IMR-90 (cell line): Measurements from ENCODE around the gene BMP7. TPM values are rescaled to one million over a fixed set of nuclear protein-coding genes. Genes with fewer than 3 reads are reported as not detected.

Experiments
- ATAC-seq: fragments of 200-7000 bp; cut with Tn5 transposase; 2 replicates; pipeline ENCODE4 v1.9.1; 2020; ENCODE audit warnings: low read depth, mild to moderate bottlenecking, moderate library complexity
- BruUV-seq: library from RNA; stranded (reverse); fragments of 400-500 nt; replicated peaks from 2 replicates; lab custom pipeline; 2021; lab: Mats Ljungman, UMichigan
- CTCF ChIA-PET: fragments of 300-600 bp; formaldehyde crosslinking; extraction: SDS; loops from one replicate; lab custom pipeline; 2021; ENCODE audit warnings: antibody characterized with exemption; lab: Yijun Ruan, JAX
- POLR2A ChIA-PET: fragments of 300-600 bp; sonication (Branson Sonifier 250); formaldehyde crosslinking; loops from one replicate; lab custom pipeline; 2022; ENCODE audit warnings: antibody characterized with exemption; ENCODE audit not compliant: unreplicated experiment; lab: Charles Lee
- DNase-seq: peaks from one replicate; pipeline ENCODE4 v3.0.0; 2013
- H2AFZ ChIP-seq: replicated peaks from 2 replicates; pipeline ENCODE3; 2013; ENCODE audit warnings: low read length, mild to moderate bottlenecking; ENCODE audit not compliant: poor library complexity
- H2AK5ac ChIP-seq: 2 replicates; pipeline ENCODE4 v1.6.1; 2013; ENCODE audit warnings: low read depth, low read length, inconsistent platforms
- H2AK9ac ChIP-seq: replicated peaks from 2 replicates; pipeline ENCODE3; 2013; ENCODE audit warnings: mild to moderate bottlenecking, low read depth, low read length, moderate library complexity; ENCODE audit not compliant: poor library complexity
- H2BK120ac ChIP-seq: 2 replicates; pipeline ENCODE4 v1.6.1; 2013; ENCODE audit warnings: low read depth, low read length, inconsistent platforms
- H2BK15ac ChIP-seq: 3 replicates; pipeline ENCODE4 v1.6.1; 2013; ENCODE audit warnings: low read depth, low read length, inconsistent platforms
- H2BK20ac ChIP-seq: 2 replicates; pipeline ENCODE4 v1.6.1; 2013; ENCODE audit warnings: low read depth, mild to moderate bottlenecking, inconsistent platforms, low read length, moderate library complexity
- H2BK5ac ChIP-seq: 2 replicates; pipeline ENCODE4 v1.6.1; 2013; ENCODE audit warnings: mild to moderate bottlenecking, low read depth, low read length, inconsistent platforms; ENCODE audit not compliant: poor library complexity, severe bottlenecking
- H3K14ac ChIP-seq: replicated peaks from 2 replicates; pipeline ENCODE4 v1.6.1; 2013; ENCODE audit warnings: low read depth, low read length, inconsistent platforms
- H3K18ac ChIP-seq: 2 replicates; pipeline ENCODE4 v1.6.1; 2013; ENCODE audit warnings: low read depth, low read length, control low read depth
- H3K23ac ChIP-seq: 2 replicates; pipeline ENCODE4 v1.6.1; 2013; ENCODE audit warnings: low read depth, low read length, inconsistent platforms
- H3K27ac ChIP-seq: 2 replicates; pipeline ENCODE4 v1.5.1; 2013; ENCODE audit warnings: mild to moderate bottlenecking, control low read depth, low read length; ENCODE audit not compliant: insufficient read depth
- H3K27me3 ChIP-seq: 2 replicates; pipeline ENCODE4 v1.6.1; 2013; ENCODE audit warnings: low read length; ENCODE audit not compliant: control insufficient read depth, insufficient read depth
- H3K36me3 ChIP-seq: 2 replicates; pipeline ENCODE4 v1.6.1; 2013; ENCODE audit warnings: low read length, mixed read lengths; ENCODE audit not compliant: control insufficient read depth, insufficient read depth
- H3K4ac ChIP-seq: 2 replicates; pipeline ENCODE4 v1.6.1; 2013; ENCODE audit warnings: low read depth, low read length, inconsistent platforms
- H3K4me1 ChIP-seq: 2 replicates; pipeline ENCODE4 v1.6.1; 2013; ENCODE audit warnings: low read length, mixed read lengths; ENCODE audit not compliant: control insufficient read depth, insufficient read depth
- H3K4me2 ChIP-seq: 2 replicates; pipeline ENCODE4 v1.6.1; 2013; ENCODE audit warnings: low read depth, mild to moderate bottlenecking, control low read depth, low read length, moderate library complexity
- H3K4me3 ChIP-seq: 2 replicates; pipeline ENCODE4 v1.5.1; 2013; ENCODE audit warnings: low read depth, mild to moderate bottlenecking, control low read depth, low read length, moderate library complexity; ENCODE audit not compliant: insufficient read depth
- H3K56ac ChIP-seq: 2 replicates; pipeline ENCODE4 v1.6.1; 2013; ENCODE audit warnings: low read length, inconsistent platforms; ENCODE audit not compliant: insufficient read depth; ENCODE audit errors: extremely low read depth
- H3K79me1 ChIP-seq, 2 experiments: 2 replicates each; pipeline ENCODE4 v1.6.1; 2013; ENCODE audit warnings: low read length in 2 of 2, inconsistent platforms in 1 of 2, low read depth in 1 of 2
- H3K9ac ChIP-seq: 2 replicates; pipeline ENCODE4 v1.6.1; 2013; ENCODE audit warnings: low read depth, low read length, control low read depth
- H3K9me1 ChIP-seq: 2 replicates; pipeline ENCODE4 v1.6.1; 2013; ENCODE audit warnings: low read length, inconsistent platforms; ENCODE audit not compliant: insufficient read depth
- H3K9me3 ChIP-seq: 2 replicates; pipeline ENCODE4 v1.6.1; 2013; ENCODE audit warnings: low read length; ENCODE audit not compliant: control insufficient read depth, insufficient read depth
- H4K20me1 ChIP-seq: 2 replicates; pipeline ENCODE4 v1.6.1; 2013; ENCODE audit warnings: low read length, inconsistent platforms; ENCODE audit not compliant: insufficient read depth
- H4K5ac ChIP-seq: 2 replicates; pipeline ENCODE4 v1.6.1; 2013; ENCODE audit warnings: mild to moderate bottlenecking, low read depth, low read length, control low read depth
- H4K8ac ChIP-seq, 2 experiments: 2 replicates each; pipeline ENCODE4 v1.6.1; 2013; ENCODE audit warnings: low read depth in 2 of 2, low read length in 2 of 2, control low read depth in 1 of 2, inconsistent platforms in 1 of 2
- H4K91ac ChIP-seq: 2 replicates; pipeline ENCODE4 v1.6.1; 2013; ENCODE audit warnings: low read depth, low read length, inconsistent platforms; ENCODE audit not compliant: insufficient read depth
- CEBPB ChIP-seq: IDR thresholded peaks from 2 replicates; pipeline ENCODE4 v1.6.1; 2012; ENCODE audit warnings: low read depth, low read length, improper control_type of control experiment
- CTCF ChIP-seq: conservative IDR thresholded peaks from 2 replicates; pipeline ENCODE4 v1.5.1; 2012; ENCODE audit warnings: mild to moderate bottlenecking, low read depth, low read length, improper control_type of control experiment
- FOS ChIP-seq: fragments of 150-350 bp; IDR thresholded peaks from 2 replicates; pipeline ENCODE4 v1.6.1; 2016; ENCODE audit warnings: low read depth, low read length
- MAFK ChIP-seq: IDR thresholded peaks from 2 replicates; pipeline ENCODE4 v1.6.1; 2012; ENCODE audit warnings: low read depth, low read length, improper control_type of control experiment
- MXI1 ChIP-seq: IDR thresholded peaks from 2 replicates; pipeline ENCODE4 v1.6.1; 2012; ENCODE audit warnings: low read depth, mild to moderate bottlenecking, low read length, moderate library complexity, borderline replicate concordance
- NFE2L2 ChIP-seq: fragments of 150-350 bp; IDR thresholded peaks from 2 replicates; pipeline ENCODE4 v1.6.1; 2016; ENCODE audit warnings: low read depth, mild to moderate bottlenecking, low read length
- RAD21 ChIP-seq: IDR thresholded peaks from 2 replicates; pipeline ENCODE4 v1.6.1; 2012; ENCODE audit warnings: low read length, improper control_type of control experiment
- RCOR1 ChIP-seq: IDR thresholded peaks from 2 replicates; pipeline ENCODE4 v1.6.1; 2012; ENCODE audit warnings: mild to moderate bottlenecking, low read length, improper control_type of control experiment; ENCODE audit not compliant: insufficient replicate concordance
- SMC3 ChIP-seq: fragments of 150-350 bp; IDR thresholded peaks from 2 replicates; pipeline ENCODE4 v1.6.1; 2016; ENCODE audit warnings: low read depth, mild to moderate bottlenecking, antibody characterized with exemption, low read length, moderate library complexity
- USF2 ChIP-seq: fragments of 150-350 bp; IDR thresholded peaks from 2 replicates; pipeline ENCODE4 v1.6.1; 2017; ENCODE audit warnings: mild to moderate bottlenecking, antibody characterized with exemption, low read length, low read depth
- WGBS, 2 experiments: methylation state at CpG; one replicate each; pipeline versions ENCODE4 v1.1.5 to v1.1.7; 2013; ENCODE audit warnings: missing lambda C conversion rate in 2 of 2; ENCODE audit not compliant: insufficient read length in 1 of 2; ENCODE audit errors: extremely low coverage in 2 of 2; 5-methylcytosine and 5-hydroxymethylcytosine counted together
- dilution Hi-C: fragments of 300-500 bp; cut with HindIII; formaldehyde crosslinking; loops from one replicate; pipeline ENCODE4 v1.14.3; 2018; ENCODE audit warnings: low sequenced_read_pairs; ENCODE audit not compliant: unreplicated experiment
- in situ Hi-C: fragments of 300-500 bp; cut with MboI; formaldehyde crosslinking; loops from 3 replicates; pipeline ENCODE4 v1.14.3; 2019; ENCODE audit warnings: low sequenced_read_pairs, inconsistent platforms, mixed read lengths
- intact Hi-C: fragments of 100-400 bp; cut with micrococcal nuclease; formaldehyde crosslinking; loops from 2 replicates; pipeline ENCODE4 v1.10.0; 2022
- polyA plus RNA-seq, 3 experiments: library from polyadenylated mRNA; depleted of rRNA; stranded (reverse); fragments of >200 nt; gene quantifications; 2 replicates each; pipeline ENCODE4 v1.2.3, GENCODE V29; 2012; ENCODE audit warnings: low replicate concordance in 1 of 3
- total RNA-seq: library from RNA; depleted of rRNA; stranded (reverse); fragments of >200 nt; gene quantifications from 2 replicates; pipeline ENCODE4 v1.2.3, GENCODE V29; 2012

The BMP7 gene
- total and polyA plus RNA-seq, 2 of the 4 experiments (the other 2 are of a cell fraction): not detected

- no peak overlapping the region; the same call in 1 of the 2 replicates for H2AK5ac ChIP-seq
- no peak overlapping the region for H4K8ac ChIP-seq
- H3K14ac ChIP-seq: no peak overlapping the region
- no peak overlapping the region for H3K4me3 ChIP-seq
- H3K36me3 ChIP-seq: no peaks in the 10 kb centered on the region
- no peak overlapping the region for H2AK9ac ChIP-seq
- H3K4ac ChIP-seq: no peak overlapping the region
- H3K4me2 ChIP-seq: no peak overlapping the region
- H3K23ac ChIP-seq: no peak overlapping the region
- H3K79me1 ChIP-seq: no peaks in the 10 kb centered on the region
- H3K9me3 ChIP-seq: peaks cover 34% of the 10 kb centered on the region
- no peaks in the 10 kb centered on the region for H3K9me1 ChIP-seq
- no peak overlapping the region for H2BK5ac ChIP-seq
- dilution Hi-C loops (no loop called here), in situ Hi-C loops (no loop called here), intact Hi-C loops (no loop called here)
- no peak overlapping the region for H2AFZ ChIP-seq
- no peak overlapping the region for H2BK15ac ChIP-seq
- ChIA-PET CTCF (no interaction called here), POLR2A (no interaction called here)
- no peaks in the 10 kb centered on the region for H4K20me1 ChIP-seq
- 40% methylated on average over 16 of the region's 26 CpGs; no CpG with 5 or more reads in 1 of the 2 experiments for WGBS, 2 experiments
- H3K9ac ChIP-seq: no peak overlapping the region
- no peak overlapping the region for H4K5ac ChIP-seq
- no peak overlapping the region for H2BK20ac ChIP-seq
- no peak overlapping the region for H3K56ac ChIP-seq
- BruUV-seq: no TSS peak
- no peak overlapping the region for H2BK120ac ChIP-seq
- no peaks in the 10 kb centered on the region for H3K27me3 ChIP-seq
- H4K91ac ChIP-seq: peak overlapping the region; percentile 31; the same call in 1 of the 2 replicates
- H3K18ac ChIP-seq: no peak overlapping the region
- DNase-seq (no peak), ATAC-seq (no peak)
- H3K4me1 ChIP-seq: no peaks in the 10 kb centered on the region
- H3K27ac ChIP-seq: peak overlapping the region; percentile 57
- TF ChIP-seq MAFK (no peak), MXI1 (no peak), SMC3 (no peak), RAD21 (no peak), CTCF (no peak), USF2 (no peak), CEBPB (no peak), NFE2L2 (no peak), RCOR1 (no peak), FOS (no peak)
Measured at GRCh38 chr20:57167971-57168701, 98.3 kb downstream of the BMP7 start.
